ENCODE measurements around the gene SCN9A.

DNA sequence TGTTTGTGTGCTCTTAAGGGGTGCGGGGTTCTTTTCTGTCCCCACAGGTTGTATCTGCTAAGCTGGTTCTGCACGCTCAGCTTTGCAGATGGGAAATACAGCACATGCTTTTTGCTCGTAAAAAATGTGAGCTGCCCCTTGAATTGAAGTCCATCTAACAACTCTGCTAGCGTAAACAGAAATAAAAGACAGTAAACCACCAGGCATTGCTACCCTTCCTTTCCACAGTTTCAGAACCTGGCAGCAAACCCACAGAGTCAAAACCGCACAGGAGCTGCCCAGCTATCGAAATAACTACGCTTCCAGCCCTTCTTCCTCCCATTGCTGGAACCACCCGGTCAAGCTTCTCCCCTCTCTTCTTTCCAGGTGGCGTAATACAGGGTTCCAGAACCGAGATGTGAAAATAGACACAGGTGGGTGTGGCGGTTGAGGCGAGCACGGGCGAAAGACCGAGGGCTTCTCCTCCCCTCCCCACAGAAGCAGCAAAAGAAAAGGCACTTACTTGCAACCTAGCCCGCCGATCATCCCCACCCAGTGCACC lies 479 bp downstream of the SCN9A start:
- TF ChIP-seq, protein P1, sequence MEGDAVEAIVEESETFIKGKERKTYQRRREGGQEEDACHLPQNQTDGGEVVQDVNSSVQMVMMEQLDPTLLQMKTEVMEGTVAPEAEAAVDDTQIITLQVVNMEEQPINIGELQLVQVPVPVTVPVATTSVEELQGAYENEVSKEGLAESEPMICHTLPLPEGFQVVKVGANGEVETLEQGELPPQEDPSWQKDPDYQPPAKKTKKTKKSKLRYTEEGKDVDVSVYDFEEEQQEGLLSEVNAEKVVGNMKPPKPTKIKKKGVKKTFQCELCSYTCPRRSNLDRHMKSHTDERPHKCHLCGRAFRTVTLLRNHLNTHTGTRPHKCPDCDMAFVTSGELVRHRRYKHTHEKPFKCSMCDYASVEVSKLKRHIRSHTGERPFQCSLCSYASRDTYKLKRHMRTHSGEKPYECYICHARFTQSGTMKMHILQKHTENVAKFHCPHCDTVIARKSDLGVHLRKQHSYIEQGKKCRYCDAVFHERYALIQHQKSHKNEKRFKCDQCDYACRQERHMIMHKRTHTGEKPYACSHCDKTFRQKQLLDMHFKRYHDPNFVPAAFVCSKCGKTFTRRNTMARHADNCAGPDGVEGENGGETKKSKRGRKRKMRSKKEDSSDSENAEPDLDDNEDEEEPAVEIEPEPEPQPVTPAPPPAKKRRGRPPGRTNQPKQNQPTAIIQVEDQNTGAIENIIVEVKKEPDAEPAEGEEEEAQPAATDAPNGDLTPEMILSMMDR (IDR thresholded peaks at IDR 0.05) = no peak
- TF ChIP-seq POLR2AphosphoS5 (IDR thresholded peaks at IDR 0.05) (no peak), POLR2A (IDR thresholded peaks at IDR 0.05) (no peak)
